GM12891 (cell line): ENCODE results near the gene STX3. TPM values are rescaled to one million over a fixed set of nuclear protein-coding genes. Genes with fewer than 3 reads are reported as not detected.

ENCODE experiments used
- DNase-seq: peaks from one replicate; pipeline ENCODE4 v3.0.0; 2011; ENCODE audit warnings: low spot score; ENCODE audit not compliant: insufficient read length
- FAIRE-seq: peaks from 2 replicates; lab custom pipeline; 2011; peaks lifted over from hg19 to GRCh38; lab: Jason Lieb, UNC
- PAX5 ChIP-seq: IDR thresholded peaks from 2 replicates; pipeline ENCODE4 v1.6.1; 2011; ENCODE audit warnings: low read length, moderate library complexity, mild to moderate bottlenecking; ENCODE audit not compliant: insufficient read depth, severe bottlenecking
- POLR2A ChIP-seq: IDR thresholded peaks from 2 replicates; pipeline ENCODE4 v1.6.1; 2011; ENCODE audit warnings: low read depth, low read length, control low read depth
- POLR2AphosphoS5 ChIP-seq: IDR thresholded peaks from 2 replicates; pipeline ENCODE4 v1.6.1; 2011; ENCODE audit warnings: low read depth, low read length, control low read depth
- POU2F2 ChIP-seq: IDR thresholded peaks from 2 replicates; pipeline ENCODE4 v1.6.1; 2011; ENCODE audit warnings: low read depth, mild to moderate bottlenecking, control low read depth, low read length, moderate library complexity
- SPI1 ChIP-seq: IDR thresholded peaks from 2 replicates; pipeline ENCODE4 v1.6.1; 2011; ENCODE audit warnings: low read depth, low read length, control low read depth
- TAF1 ChIP-seq: IDR thresholded peaks from 2 replicates; pipeline ENCODE4 v1.6.1; 2011; ENCODE audit warnings: low read depth, low read length, control low read depth
- polyA plus RNA-seq: library from polyadenylated mRNA; unstranded; fragments of >200 nt; gene quantifications from one replicate; pipeline ENCODE4 v1.2.1, GENCODE V29; 2012; ENCODE audit warnings: low read depth, missing spikeins, inconsistent platforms; ENCODE audit not compliant: missing spikeins

Gene STX3
- 0.46 TPM for polyA plus RNA-seq

- FAIRE-seq = peak; percentile 28
- no peak for TF ChIP-seq TAF1
- no peak for TF ChIP-seq POU2F2
- TF ChIP-seq SPI1 = no peak
- no peak for TF ChIP-seq PAX5
- TF ChIP-seq POLR2A = no peak
- DNase-seq = peak; percentile 68
These were observed at the start of gene STX3 for GRCh38 chr11:59754859-59755700. STX3 (plus strand) TSS chr11:59755376; CDS start chr11:59755606, 230 bp downstream.

GRCh38 chr11:59706518-59707285, 48.5 kb upstream of the STX3 start:
- DNase-seq (no peak), FAIRE-seq (no peak)
- TF ChIP-seq TAF1 (no peak), PAX5 (no peak), POU2F2 (no peak), POLR2A (no peak), POLR2AphosphoS5 (no peak), SPI1 (no peak)

- FAIRE-seq = no peak
- no peak for DNase-seq
- no peak for TF ChIP-seq POLR2A
- no peak for TF ChIP-seq PAX5
- TF ChIP-seq POU2F2 = no peak
- TF ChIP-seq TAF1 = no peak
- no peak for TF ChIP-seq SPI1
- no peak for TF ChIP-seq POLR2AphosphoS5
These were observed 47.8 kb upstream of the STX3 start for GRCh38 chr11:59707371-59707770.

- no peak for DNase-seq
- no peak for TF ChIP-seq TAF1
- no peak for TF ChIP-seq POLR2AphosphoS5
- no peak for TF ChIP-seq POLR2A
- no peak for TF ChIP-seq SPI1
- no peak for TF ChIP-seq PAX5
- TF ChIP-seq POU2F2 = no peak
- no peak for FAIRE-seq
These were observed 46.6 kb upstream of the STX3 start for GRCh38 chr11:59708537-59708936.

GRCh38 chr11:59710136-59710847, 44.9 kb upstream of the STX3 start:
- TF ChIP-seq POU2F2 (no peak), POLR2A (no peak), POLR2AphosphoS5 (no peak), SPI1 (no peak), PAX5 (no peak), TAF1 (no peak)
- DNase-seq (no peak), FAIRE-seq (no peak)

- DNase-seq (no peak), FAIRE-seq (no peak)
- TF ChIP-seq TAF1 = no peak
- TF ChIP-seq SPI1 = no peak
- TF ChIP-seq POLR2AphosphoS5 = no peak
- no peak for TF ChIP-seq POU2F2
- TF ChIP-seq PAX5 = no peak
- TF ChIP-seq POLR2A = no peak
These were observed 41.4 kb upstream of the STX3 start, which contains the start of gene OR10V1 for GRCh38 chr11:59713745-59714144. OR10V1 (minus strand) TSS chr11:59713845; CDS start chr11:59713845, 0 bp downstream.

GRCh38 chr11:59716051-59716450, 39.1 kb upstream of the STX3 start:
- no peak for FAIRE-seq
- TF ChIP-seq POLR2AphosphoS5 (no peak), POU2F2 (no peak), TAF1 (no peak), SPI1 (no peak)
- no peak for DNase-seq

GRCh38 chr11:59719556-59719955, 35.6 kb upstream of the STX3 start:
- TF ChIP-seq POU2F2 = no peak
- TF ChIP-seq TAF1 = no peak
- TF ChIP-seq PAX5 = no peak
- no peak for TF ChIP-seq SPI1
- no peak for TF ChIP-seq POLR2AphosphoS5
- TF ChIP-seq POLR2A = no peak
- FAIRE-seq (no peak), DNase-seq (no peak)

- TF ChIP-seq SPI1 (no peak), POLR2A (no peak), PAX5 (no peak), TAF1 (no peak), POLR2AphosphoS5 (no peak), POU2F2 (no peak)
- no peak for DNase-seq
- FAIRE-seq = no peak
These were observed 31.1 kb upstream of the STX3 start for GRCh38 chr11:59724066-59724465.
